Osteoblast (primary cell): ENCODE measurements around the gene AAGAB. TPM values are rescaled to one million over a fixed set of nuclear protein-coding genes. Genes with fewer than 3 reads are reported as not detected.

Source experiments
- DNase-seq: peaks from one replicate; pipeline ENCODE4 v3.0.0; 2011; ENCODE audit warnings: low spot score, mixed read lengths; ENCODE audit not compliant: insufficient read length; ENCODE audit errors: missing footprints
- H2AFZ ChIP-seq: 2 replicates; pipeline ENCODE4 v1.6.0; 2011; ENCODE audit warnings: mild to moderate bottlenecking, low read length
- H3K27ac ChIP-seq: 2 replicates; pipeline ENCODE4 v1.5.1; 2011; ENCODE audit warnings: mild to moderate bottlenecking, low read depth, low read length, moderate library complexity
- H3K27me3 ChIP-seq: 2 replicates; pipeline ENCODE4 v1.6.0; 2012; ENCODE audit warnings: mild to moderate bottlenecking, control low read depth, inconsistent platforms, low read length, moderate library complexity; ENCODE audit not compliant: insufficient read depth
- H3K36me3 ChIP-seq: 2 replicates; pipeline ENCODE4 v1.5.1; 2011; ENCODE audit warnings: mild to moderate bottlenecking, low read length, control low read depth, moderate library complexity; ENCODE audit not compliant: insufficient read depth
- H3K4me1 ChIP-seq: 2 replicates; pipeline ENCODE4 v1.5.1; 2011; ENCODE audit warnings: mild to moderate bottlenecking, low read length, control low read depth, moderate library complexity; ENCODE audit not compliant: insufficient read depth
- H3K4me2 ChIP-seq: 2 replicates; pipeline ENCODE4 v1.6.0; 2011; ENCODE audit warnings: mild to moderate bottlenecking, low read length; ENCODE audit not compliant: insufficient read depth
- H3K4me3 ChIP-seq: fragments of 200-600 bp; sonication (generic); 3 replicates; pipeline ENCODE4 v1.5.1; 2012; ENCODE audit warnings: mild to moderate bottlenecking, low read length, inconsistent platforms; ENCODE audit not compliant: insufficient read depth
- H3K79me2 ChIP-seq: 2 replicates; pipeline ENCODE4 v1.6.0; 2012; ENCODE audit warnings: mild to moderate bottlenecking, low read length, control low read depth, inconsistent platforms; ENCODE audit not compliant: insufficient read depth
- H3K9me3 ChIP-seq: 2 replicates; pipeline ENCODE4 v1.5.1; 2011; ENCODE audit warnings: low read depth, low read length, control low read depth
- H4K20me1 ChIP-seq: 2 replicates; pipeline ENCODE4 v1.6.0; 2012; ENCODE audit warnings: mild to moderate bottlenecking, low read length, control low read depth; ENCODE audit not compliant: insufficient read depth
- CTCF ChIP-seq: IDR thresholded peaks from 2 replicates; pipeline ENCODE4 v1.5.1; 2011; ENCODE audit warnings: mild to moderate bottlenecking, low read depth, low read length, moderate library complexity; ENCODE audit errors: extremely low read depth
- total RNA-seq: library from RNA; depleted of rRNA; stranded (reverse); fragments of >200 nt; gene quantifications from 2 replicates; pipeline ENCODE4 v1.2.3, GENCODE V29; 2012

Gene AAGAB
- total RNA-seq, 1 donor = 51.0 TPM

DNA sequence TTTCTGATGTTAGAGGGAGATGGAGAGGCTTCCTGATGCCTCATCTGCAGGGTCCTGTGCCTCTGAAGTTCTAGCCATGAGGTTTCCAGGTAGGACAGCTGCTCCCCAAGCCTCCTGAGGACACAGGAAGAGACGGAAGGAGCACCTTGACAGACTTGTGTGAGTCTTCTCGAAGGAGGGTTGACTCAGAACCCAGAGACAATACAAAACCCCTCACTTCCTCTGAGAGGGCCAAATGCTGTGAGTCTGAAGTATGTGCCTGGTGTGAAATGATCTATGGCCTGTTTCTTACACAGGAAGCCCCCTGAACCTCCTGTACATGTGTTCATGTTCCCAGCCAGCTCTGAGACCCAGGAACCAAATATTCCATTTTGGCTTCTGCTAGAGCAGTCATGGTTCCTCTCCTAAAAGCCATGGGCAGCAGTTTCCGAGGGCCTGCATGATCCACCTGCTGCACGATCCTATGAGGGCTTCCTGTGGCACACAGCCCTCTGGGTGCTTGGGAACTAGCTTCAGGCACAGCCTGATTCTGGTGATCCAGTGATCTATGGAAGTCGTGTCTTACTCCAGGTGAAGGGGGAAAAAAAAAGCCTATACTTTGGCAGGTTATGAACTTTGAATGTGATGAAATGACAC lies 62.2 kb downstream of the AAGAB start:
- no peak for TF ChIP-seq CTCF
- Histone ChIP-seq H3K27ac (peak overlapping the region; percentile 55), H2AFZ (no peak overlapping the region), H3K4me1 (peaks cover 42% of the 10 kb centered on the region), H3K4me3 (no peak overlapping the region), H3K79me2 (peaks cover 6% of the 10 kb centered on the region), H4K20me1 (no peaks in the 10 kb centered on the region), H3K4me2 (no peak overlapping the region), H3K9me3 (no peaks in the 10 kb centered on the region), H3K36me3 (peaks cover 85% of the 10 kb centered on the region), H3K27me3 (no peaks in the 10 kb centered on the region)
- no peak for DNase-seq

GRCh38 chr15:67190813-67191212 lies 63.6 kb downstream of the AAGAB start:
- no peak overlapping the region for H3K4me2 ChIP-seq
- TF ChIP-seq CTCF = no peak
- H3K79me2 ChIP-seq = peaks cover 12% of the 10 kb centered on the region
- no peaks in the 10 kb centered on the region for H3K9me3 ChIP-seq
- no peak overlapping the region for H2AFZ ChIP-seq
- no peaks in the 10 kb centered on the region for H3K27me3 ChIP-seq
- peaks cover 38% of the 10 kb centered on the region for H3K4me1 ChIP-seq
- peak overlapping the region; percentile 22 for H3K27ac ChIP-seq
- H3K36me3 ChIP-seq = peaks cover 99% of the 10 kb centered on the region
- no peaks in the 10 kb centered on the region for H4K20me1 ChIP-seq
- no peak for DNase-seq
- no peak overlapping the region for H3K4me3 ChIP-seq

- no peaks in the 10 kb centered on the region for H4K20me1 ChIP-seq
- peaks cover 99% of the 10 kb centered on the region for H3K36me3 ChIP-seq
- no peaks in the 10 kb centered on the region for H3K9me3 ChIP-seq
- DNase-seq = no peak
- peaks cover 12% of the 10 kb centered on the region for H3K79me2 ChIP-seq
- H3K27me3 ChIP-seq = no peaks in the 10 kb centered on the region
- no peak overlapping the region for H3K4me2 ChIP-seq
- H3K4me1 ChIP-seq = peaks cover 39% of the 10 kb centered on the region
- no peak for TF ChIP-seq CTCF
- no peak overlapping the region for H3K4me3 ChIP-seq
- H3K27ac ChIP-seq = peak overlapping the region; percentile 22
- H2AFZ ChIP-seq = no peak overlapping the region
Observed at GRCh38 chr15:67190326-67190725, 64.1 kb downstream of the AAGAB start.

DNA sequence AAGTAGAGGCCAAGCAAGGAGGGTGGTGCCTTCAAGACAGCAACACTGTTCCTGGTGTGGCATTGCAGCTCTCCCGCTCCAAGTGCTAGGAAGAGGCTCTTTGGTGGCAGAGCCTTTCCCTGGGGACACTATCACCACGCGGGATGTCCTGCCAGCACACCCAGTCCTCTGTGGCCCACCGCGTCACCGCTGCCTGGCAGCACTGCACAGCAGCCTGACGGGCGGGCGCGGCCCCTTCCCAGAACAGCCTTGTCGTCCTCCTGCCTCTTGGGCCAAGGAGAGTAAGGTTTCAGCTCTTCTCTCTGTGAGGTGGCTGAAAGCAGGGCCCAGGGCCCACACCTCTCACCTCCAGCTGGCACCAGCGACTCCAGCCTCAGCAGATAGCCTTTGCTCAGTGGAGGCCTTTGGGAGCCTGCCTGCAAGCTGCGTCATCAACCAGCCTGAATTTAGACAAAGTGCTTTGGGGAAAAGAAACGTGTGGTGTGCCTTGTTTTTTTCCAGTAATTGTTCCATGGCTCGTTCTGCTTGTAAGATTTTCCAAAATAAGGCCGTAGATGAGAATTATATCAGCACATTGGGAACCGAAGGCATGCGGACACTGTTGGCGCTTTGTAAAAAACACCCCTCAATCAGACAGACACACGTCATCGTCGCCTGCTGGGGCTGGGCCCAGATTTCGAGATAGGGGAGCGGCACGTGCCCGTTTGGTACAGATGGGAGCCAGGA lies 65.0 kb downstream of the AAGAB start:
- no peak for TF ChIP-seq CTCF
- no peaks in the 10 kb centered on the region for H4K20me1 ChIP-seq
- H3K79me2 ChIP-seq = peaks cover 20% of the 10 kb centered on the region
- H3K27me3 ChIP-seq = no peaks in the 10 kb centered on the region
- H3K4me1 ChIP-seq = peaks cover 39% of the 10 kb centered on the region
- H3K9me3 ChIP-seq = no peaks in the 10 kb centered on the region
- DNase-seq = no peak
- no peak overlapping the region for H2AFZ ChIP-seq
- no peak overlapping the region for H3K4me2 ChIP-seq
- H3K27ac ChIP-seq = peak overlapping the region; percentile 86
- no peak overlapping the region for H3K4me3 ChIP-seq
- peaks cover 99% of the 10 kb centered on the region for H3K36me3 ChIP-seq
